ENCODE measurements around the gene DNPEP.

- TF ChIP-seq CTCF (IDR thresholded peaks at IDR 0.05) (no peak), POLR2A (IDR thresholded peaks at IDR 0.05) (no peak)
Observed at GRCh38 chr2:219428469-219428868, 40.8 kb upstream of the DNPEP start.

All from thyroid gland (tissue), 4 donors.